ENCODE measurements around the gene CAMK2N2. TPM values are rescaled to one million over a fixed set of nuclear protein-coding genes. Genes with fewer than 3 reads are reported as not detected.

Gene CAMK2N2
- total RNA-seq, 4 donors from 2014 or later = not detected

GRCh38 chr3:184223946-184224345 is 37.4 kb downstream of the CAMK2N2 start:
- TF ChIP-seq CTCF (IDR thresholded peaks at IDR 0.05; ENCODE audit: low read depth) = no peak

- no peak for TF ChIP-seq CTCF (IDR thresholded peaks at IDR 0.05; ENCODE audit: low read depth)
Measured at GRCh38 chr3:184222521-184222920, 38.8 kb downstream of the CAMK2N2 start.

- no peak for TF ChIP-seq CTCF (IDR thresholded peaks at IDR 0.05; ENCODE audit: low read depth)
Measured at GRCh38 chr3:184218814-184219213, 42.5 kb downstream of the CAMK2N2 start.

- TF ChIP-seq CTCF (IDR thresholded peaks at IDR 0.05; ENCODE audit: low read depth) = no peak
Measured at GRCh38 chr3:184211718-184212117, 49.6 kb downstream of the CAMK2N2 start.

- no peak for TF ChIP-seq CTCF (IDR thresholded peaks at IDR 0.05; ENCODE audit: low read depth)
Measured at GRCh38 chr3:184211297-184211696, 50.1 kb downstream of the CAMK2N2 start.

Small RNAs within 50 kb of the gene (small RNA-seq; reads per million reads assigned to genes)
- not detected for gene MIR1224

Other genes starting within 250 kb of the CAMK2N2 start
- gene ABCC5, start 243.7 kb downstream of the CAMK2N2 start, total RNA-seq = 10 to 100 TPM; 17.9 to 61.9 (median 28.1) TPM
- not detected for gene HTR3D, start 229.8 kb downstream of the CAMK2N2 start, total RNA-seq
- not detected for gene HTR3C, start 208.5 kb downstream of the CAMK2N2 start, total RNA-seq
- gene HTR3E, start 164.5 kb downstream of the CAMK2N2 start, total RNA-seq = not detected
- gene EIF2B5, start 126.2 kb downstream of the CAMK2N2 start, total RNA-seq = 10 to 100 TPM; 29.8 to 31.9 (median 31.2) TPM
- gene DVL3, start 106.2 kb downstream of the CAMK2N2 start, total RNA-seq = 10 to 100 TPM; 18.9 to 57.3 (median 32.6) TPM
- 100 to 1,000 TPM; 178 to 227 (median 198) TPM for gene AP2M1, start 86.7 kb downstream of the CAMK2N2 start, total RNA-seq
- gene ABCF3, start 75.4 kb downstream of the CAMK2N2 start, total RNA-seq = 10 to 100 TPM; 40.8 to 72.5 (median 54.0) TPM
- gene VWA5B2, start 32.0 kb downstream of the CAMK2N2 start, total RNA-seq = not detected
- 10 to 100 TPM; 23.3 to 53.7 (median 47.9) TPM for gene ALG3, start 12.6 kb downstream of the CAMK2N2 start, total RNA-seq
- 1 to 10 TPM; 3.4 to 5.5 (median 4.3) TPM for gene EEF1AKMT4, start 11.9 kb downstream of the CAMK2N2 start, total RNA-seq
- gene ECE2, start 14.5 kb upstream of the CAMK2N2 start, total RNA-seq = not detected
- 100 to 1,000 TPM; 166 to 257 (median 231) TPM for gene PSMD2, start 37.7 kb upstream of the CAMK2N2 start, total RNA-seq
- 100 to 1,000 TPM; 158 to 318 (median 213) TPM for gene EIF4G1, start 53.1 kb upstream of the CAMK2N2 start, total RNA-seq
- 10 to 100 TPM in 3 of 4 donors, 1 to 10 TPM in 1; 9.8 to 17.1 (median 13.8) TPM for gene FAM131A, start 76.0 kb upstream of the CAMK2N2 start, total RNA-seq
- 1 to 10 TPM; 1.3 to 5.8 (median 1.9) TPM for gene CLCN2, start 100.1 kb upstream of the CAMK2N2 start, total RNA-seq
- 10 to 100 TPM; 47.9 to 69.9 (median 56.7) TPM for gene POLR2H, start 100.2 kb upstream of the CAMK2N2 start, total RNA-seq
- gene THPO, start 116.7 kb upstream of the CAMK2N2 start, total RNA-seq = under 1 TPM in 3 of 4 donors, not detected in 1; 0.44 to 0.68 (median 0.57) TPM
- 10 to 100 TPM in 3 of 4 donors, 1 to 10 TPM in 1; 8.0 to 11.7 (median 11.0) TPM for gene CHRD, start 118.5 kb upstream of the CAMK2N2 start, total RNA-seq

Data from subcutaneous adipose tissue (tissue), 4 donors.